ENCODE measurements around the gene HRH1. TPM values are rescaled to one million over a fixed set of nuclear protein-coding genes. Genes with fewer than 3 reads are reported as not detected.

Gene HRH1
- total and polyA plus RNA-seq, 2 donors (not counting 3 experiments of a cell fraction or from before 2014, with no cell fraction given) = 16.2 to 21.2 TPM

GRCh38 chr3:11164607-11165006 is 10.3 kb downstream of the HRH1 start:
- peaks cover 30% of the 10 kb centered on the region for H3K79me2 ChIP-seq (ENCODE audit: control insufficient read depth, insufficient read depth, low read length)

More at GRCh38 chr3:11164607-11165006, 10.3 kb downstream of the HRH1 start:
- H3K4me2 ChIP-seq (ENCODE audit: insufficient read depth, low read length) = no peak overlapping the region
- H3K4me3 ChIP-seq (replicated peaks in 1 of 3; ENCODE audit: insufficient read depth in 1 of 3, low read depth in 1 of 3, low read length in 3 of 3) = no peak overlapping the region
- dilution Hi-C loops (cut with MboI; ENCODE audit: extremely low pct_ligation_motif_present, low sequenced_read_pairs) = no loop called here
- FAIRE-seq = no peak
- H2AFZ ChIP-seq (ENCODE audit: low read depth, low read length) = no peak overlapping the region
- H3K27ac ChIP-seq (ENCODE audit: insufficient read depth, low read depth, low read length) = no peak overlapping the region
- no peaks in the 10 kb centered on the region for H4K20me1 ChIP-seq (replicated peaks; ENCODE audit: control insufficient read depth, extremely low read depth, insufficient read depth, low read length)
- BruUV-seq (replicated peaks) = no TSS peak
- peaks cover 9% of the 10 kb centered on the region for H3K4me1 ChIP-seq (ENCODE audit: control insufficient read depth, extremely low read depth, insufficient read depth, low read length)
- no peaks in the 10 kb centered on the region for H3K9me1 ChIP-seq (replicated peaks; ENCODE audit: control insufficient read depth, extremely low read depth, insufficient read depth, low read length)
- no peaks in the 10 kb centered on the region for H3K9me3 ChIP-seq (replicated peaks; ENCODE audit: control insufficient read depth, insufficient read depth, low read length)
- H3K36me3 ChIP-seq (ENCODE audit: control insufficient read depth in 2 of 2, extremely low read depth in 1 of 2, insufficient read depth in 2 of 2, low read length in 2 of 2) = peaks cover 0 to 4% of the 10 kb centered on the region in 2 experiments
- H3K9ac ChIP-seq (replicated peaks; ENCODE audit: extremely low read depth, insufficient read depth, low read length) = no peak overlapping the region
- ChIA-PET CTCF (interaction anchor here (1.7 kb wide), 1 partner anchor 10 kb away, joined by 4 read pairs; no protein-coding TSS in a partner anchor), POLR2A (no interaction called here)
- intact Hi-C loops (cut with micrococcal nuclease) = no loop called here
- H3K27me3 ChIP-seq (ENCODE audit: control insufficient read depth in 2 of 2, insufficient read depth in 2 of 2, low read length in 2 of 2) = no peaks in the 10 kb centered on the region
- no peak for DNase-seq (ENCODE audit: low read depth, low spot score)
- TF ChIP-seq, protein P1, sequence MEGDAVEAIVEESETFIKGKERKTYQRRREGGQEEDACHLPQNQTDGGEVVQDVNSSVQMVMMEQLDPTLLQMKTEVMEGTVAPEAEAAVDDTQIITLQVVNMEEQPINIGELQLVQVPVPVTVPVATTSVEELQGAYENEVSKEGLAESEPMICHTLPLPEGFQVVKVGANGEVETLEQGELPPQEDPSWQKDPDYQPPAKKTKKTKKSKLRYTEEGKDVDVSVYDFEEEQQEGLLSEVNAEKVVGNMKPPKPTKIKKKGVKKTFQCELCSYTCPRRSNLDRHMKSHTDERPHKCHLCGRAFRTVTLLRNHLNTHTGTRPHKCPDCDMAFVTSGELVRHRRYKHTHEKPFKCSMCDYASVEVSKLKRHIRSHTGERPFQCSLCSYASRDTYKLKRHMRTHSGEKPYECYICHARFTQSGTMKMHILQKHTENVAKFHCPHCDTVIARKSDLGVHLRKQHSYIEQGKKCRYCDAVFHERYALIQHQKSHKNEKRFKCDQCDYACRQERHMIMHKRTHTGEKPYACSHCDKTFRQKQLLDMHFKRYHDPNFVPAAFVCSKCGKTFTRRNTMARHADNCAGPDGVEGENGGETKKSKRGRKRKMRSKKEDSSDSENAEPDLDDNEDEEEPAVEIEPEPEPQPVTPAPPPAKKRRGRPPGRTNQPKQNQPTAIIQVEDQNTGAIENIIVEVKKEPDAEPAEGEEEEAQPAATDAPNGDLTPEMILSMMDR (IDR thresholded peaks at IDR 0.05; ENCODE audit: extremely low read depth in 1 of 2, insufficient read depth in 1 of 2, low read depth in 1 of 2, low read length in 2 of 2) = no peak
- no peak for TF ChIP-seq JUN (IDR thresholded peaks at IDR 0.05; ENCODE audit: borderline replicate concordance, insufficient read depth, insufficient read length, low read depth)
- TF ChIP-seq POLR2A (IDR thresholded peaks at IDR 0.05; ENCODE audit: low read depth, low read length) = no peak
- TF ChIP-seq MYC (IDR thresholded peaks at IDR 0.05; ENCODE audit: low read depth, low read length) = no peak
- TF ChIP-seq GATA2 (IDR thresholded peaks at IDR 0.05; ENCODE audit: insufficient read depth, insufficient read length, low read depth, low read length) = no peak
- TF ChIP-seq FOS (IDR thresholded peaks at IDR 0.05; ENCODE audit: borderline replicate concordance, insufficient read depth, low read length) = no peak
- TF ChIP-seq EZH2 (IDR thresholded peaks at IDR 0.05; ENCODE audit: borderline replicate concordance, low read depth, low read length, severe bottlenecking) = no peak
- TF ChIP-seq MAX (IDR thresholded peaks at IDR 0.05; ENCODE audit: insufficient read depth, insufficient read length) = no peak
- no peak for TF ChIP-seq POLR2AphosphoS5 (IDR thresholded peaks at IDR 0.05; ENCODE audit: insufficient read depth, low read depth, low read length)
